Tibial nerve (tissue), 4 donors: ENCODE measurements around the gene BAIAP2L2. TPM values are rescaled to one million over a fixed set of nuclear protein-coding genes. Genes with fewer than 3 reads are reported as not detected.
"Not testable (repeated sequence)": the region's sequence is repeated elsewhere in the genome, so short reads cannot be mapped to it uniquely, and the experiment has no call there.

Source experiments
- DNase-seq, 2 donors: peaks; one replicate each; pipeline ENCODE4 v3.0.0-alpha.2; 2019; ENCODE audit warnings: low spot score in 2 of 2
- H3K27ac ChIP-seq, 4 donors: fragments of 200-600 bp; sonication (generic) in 3 of 4; one replicate each; pipeline ENCODE4 v1.5.1; 2017 to 2019; ENCODE audit warnings: mild to moderate bottlenecking in 1 of 4
- H3K27me3 ChIP-seq, 2 donors: fragments of 200-600 bp; sonication (generic) in 1 of 2; one replicate each; pipeline versions ENCODE4 v1.5.1 to v1.6.0; 2017 to 2019
- H3K36me3 ChIP-seq, 3 donors: fragments of 200-600 bp; sonication (generic); one replicate each; pipeline ENCODE4 v1.5.1; 2018 to 2019
- H3K4me1 ChIP-seq, 4 donors: fragments of 200-600 bp; sonication (generic) in 3 of 4; one replicate each; pipeline ENCODE4 v1.5.1; 2017 to 2019
- H3K4me3 ChIP-seq, 4 donors: fragments of 200-600 bp; sonication (generic) in 3 of 4; one replicate each; pipeline ENCODE4 v1.5.1; 2017 to 2019; ENCODE audit warnings: mild to moderate bottlenecking in 1 of 4, moderate library complexity in 1 of 4
- H3K9me3 ChIP-seq, 4 donors: fragments of 200-600 bp; sonication (generic) in 3 of 4; one replicate each; pipeline ENCODE4 v1.5.1; 2017 to 2019
- EP300 ChIP-seq, 2 donors: sonication (generic); formaldehyde crosslinking; IDR thresholded peaks; one replicate each; pipeline ENCODE4 v1.6.1; 2017; ENCODE audit warnings: antibody characterized with exemption in 2 of 2, mild to moderate bottlenecking in 1 of 2
- POLR2A ChIP-seq, 2 donors: fragments of 450-650 bp; IDR thresholded peaks; one replicate each; pipeline ENCODE4 v1.6.1; 2017; ENCODE audit warnings: antibody characterized with exemption in 2 of 2, mild to moderate bottlenecking in 2 of 2, moderate library complexity in 2 of 2
- WGBS, 2 donors: methylation state at CpG; one replicate each; pipeline ENCODE4 v1.1.5; 2018; 5-methylcytosine and 5-hydroxymethylcytosine counted together
- total RNA-seq, 4 donors: library from RNA; depleted of rRNA; stranded (reverse); fragments of >200 nt; gene quantifications; one replicate each; pipeline ENCODE4 v1.1.0, GENCODE V29; 2016
- TF ChIP-seq, protein P1 (sequence below), 5 experiments: fragments of 200-600 bp in 3 of 5; fragments of 450-650 bp in 2 of 5; sonication (generic) in 3 of 5; IDR thresholded peaks; one replicate each; pipeline ENCODE4 v1.5.1; 2016 to 2019; ENCODE audit warnings: antibody characterized with exemption in 5 of 5, mild to moderate bottlenecking in 3 of 5, moderate library complexity in 2 of 5

BAIAP2L2 gene
- total RNA-seq, 4 donors from 2014 or later: 1.3 to 2.7 (median 2.1) TPM; not detected in 1

- Histone ChIP-seq H3K36me3 (peaks cover 0 to 65% (median 0%) of the 10 kb centered on the region in 3 donors), H3K27ac (no peak overlapping the region), H3K27me3 (no peaks in the 10 kb centered on the region), H3K4me1 (no peaks in the 10 kb centered on the region), H3K9me3 (no peaks in the 10 kb centered on the region), H3K4me3 (no peak overlapping the region)
- DNase-seq: no peak
- TF ChIP-seq, protein P1, sequence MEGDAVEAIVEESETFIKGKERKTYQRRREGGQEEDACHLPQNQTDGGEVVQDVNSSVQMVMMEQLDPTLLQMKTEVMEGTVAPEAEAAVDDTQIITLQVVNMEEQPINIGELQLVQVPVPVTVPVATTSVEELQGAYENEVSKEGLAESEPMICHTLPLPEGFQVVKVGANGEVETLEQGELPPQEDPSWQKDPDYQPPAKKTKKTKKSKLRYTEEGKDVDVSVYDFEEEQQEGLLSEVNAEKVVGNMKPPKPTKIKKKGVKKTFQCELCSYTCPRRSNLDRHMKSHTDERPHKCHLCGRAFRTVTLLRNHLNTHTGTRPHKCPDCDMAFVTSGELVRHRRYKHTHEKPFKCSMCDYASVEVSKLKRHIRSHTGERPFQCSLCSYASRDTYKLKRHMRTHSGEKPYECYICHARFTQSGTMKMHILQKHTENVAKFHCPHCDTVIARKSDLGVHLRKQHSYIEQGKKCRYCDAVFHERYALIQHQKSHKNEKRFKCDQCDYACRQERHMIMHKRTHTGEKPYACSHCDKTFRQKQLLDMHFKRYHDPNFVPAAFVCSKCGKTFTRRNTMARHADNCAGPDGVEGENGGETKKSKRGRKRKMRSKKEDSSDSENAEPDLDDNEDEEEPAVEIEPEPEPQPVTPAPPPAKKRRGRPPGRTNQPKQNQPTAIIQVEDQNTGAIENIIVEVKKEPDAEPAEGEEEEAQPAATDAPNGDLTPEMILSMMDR (IDR thresholded peaks at IDR 0.05): no peak
- TF ChIP-seq EP300 (IDR thresholded peaks at IDR 0.05) (no peak), POLR2A (IDR thresholded peaks at IDR 0.05) (no peak)
- 90 to 95% methylated on average over 21 of the region's 21 CpGs for WGBS, 2 donors
Measured at GRCh38 chr22:38124236-38124974, 13.9 kb upstream of the BAIAP2L2 start.

GRCh38 chr22:38122616-38123015 lies 12.1 kb upstream of the BAIAP2L2 start:
- no peaks in the 10 kb centered on the region for H3K27me3 ChIP-seq
- no peaks in the 10 kb centered on the region for H3K9me3 ChIP-seq
- no peak overlapping the region for H3K27ac ChIP-seq
- TF ChIP-seq EP300 (IDR thresholded peaks at IDR 0.05) (no peak), POLR2A (IDR thresholded peaks at IDR 0.05) (no peak)
- TF ChIP-seq, protein P1 (IDR thresholded peaks at IDR 0.05): no peak
- H3K4me3 ChIP-seq: no peak overlapping the region
- no peak for DNase-seq
- no peaks in the 10 kb centered on the region for H3K4me1 ChIP-seq
- WGBS, 2 donors: 80 to 85% methylated on average over 6 of the region's 6 CpGs
- peaks cover 0 to 53% (median 0%) of the 10 kb centered on the region in 3 donors for H3K36me3 ChIP-seq

- no peak overlapping the region for H3K4me3 ChIP-seq
- H3K36me3 ChIP-seq: peaks cover 0 to 38% (median 0%) of the 10 kb centered on the region in 3 donors
- no peaks in the 10 kb centered on the region for H3K27me3 ChIP-seq
- no peaks in the 10 kb centered on the region for H3K4me1 ChIP-seq
- WGBS, 2 donors: 88 to 91% methylated on average over 24 to 25 of the region's 28 CpGs
- DNase-seq: no peak
- H3K27ac ChIP-seq: no peak overlapping the region
- no peak for TF ChIP-seq EP300 (IDR thresholded peaks at IDR 0.05)
- TF ChIP-seq, protein P1 (IDR thresholded peaks at IDR 0.05): no peak
- TF ChIP-seq POLR2A (IDR thresholded peaks at IDR 0.05): no peak
- H3K9me3 ChIP-seq: no peaks in the 10 kb centered on the region
Measured at GRCh38 chr22:38120359-38121110, 10.1 kb upstream of the BAIAP2L2 start.

DNA sequence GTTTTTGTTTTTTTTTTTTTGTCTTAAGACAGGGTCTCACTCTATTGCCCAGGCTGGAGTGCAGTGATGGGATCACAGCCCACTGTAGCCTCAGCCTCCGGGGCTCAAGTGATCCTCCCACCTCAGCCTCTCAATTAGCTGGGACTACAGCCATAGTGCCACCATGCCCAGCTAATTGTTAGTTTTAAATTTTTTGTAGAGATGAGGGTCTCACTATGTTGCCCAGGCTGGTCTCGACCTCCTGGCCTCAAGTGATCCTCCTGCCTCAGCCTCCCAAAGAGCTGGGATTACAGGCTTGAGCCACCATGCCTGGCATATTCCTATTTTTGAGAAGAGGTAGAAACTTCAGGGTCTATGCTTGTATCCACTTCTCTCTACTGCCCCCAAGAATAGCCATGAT lies 8.3 kb upstream of the BAIAP2L2 start:
- H3K27me3 ChIP-seq, DNase-seq, H3K4me1 ChIP-seq, H3K9me3 ChIP-seq, H3K27ac ChIP-seq, H3K4me3 ChIP-seq: not testable (repeated sequence)
- 98 to 100% methylated on average over 2 of the region's 2 CpGs for WGBS, 2 donors
- H3K36me3 ChIP-seq: peaks cover 0 to 31% (median 0%) of the 10 kb centered on the region in 3 donors

DNA sequence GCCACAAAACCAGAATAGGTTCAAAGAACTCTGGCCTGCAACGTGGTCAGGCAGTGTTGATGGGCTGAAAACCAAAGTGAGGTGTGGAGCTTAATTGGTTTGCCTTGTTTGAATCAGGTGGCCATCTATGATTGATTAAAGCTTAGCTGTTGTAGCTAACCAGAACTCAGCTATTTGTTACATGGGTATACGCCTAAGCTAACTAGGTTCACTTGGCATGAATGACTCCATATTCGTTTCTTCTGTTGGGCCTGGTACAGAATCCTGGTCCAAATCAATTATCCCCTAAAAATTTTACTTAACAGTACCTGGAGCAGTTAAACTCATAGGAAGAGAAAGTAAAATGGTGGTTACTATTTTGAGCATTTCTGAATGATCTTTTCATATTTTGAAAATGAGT lies 7.7 kb upstream of the BAIAP2L2 start:
- 88 to 90% methylated on average over 3 of the region's 3 CpGs for WGBS, 2 donors
- peaks cover 0 to 9% (median 3%) of the 10 kb centered on the region in 4 donors for H3K4me1 ChIP-seq
- H3K9me3 ChIP-seq: no peaks in the 10 kb centered on the region
- DNase-seq: no peak
- no peak overlapping the region for H3K27ac ChIP-seq
- H3K36me3 ChIP-seq: peaks cover 0 to 31% (median 0%) of the 10 kb centered on the region in 3 donors
- no peaks in the 10 kb centered on the region for H3K27me3 ChIP-seq
- H3K4me3 ChIP-seq: no peak overlapping the region
- TF ChIP-seq POLR2A (IDR thresholded peaks at IDR 0.05): no peak
- no peak for TF ChIP-seq EP300 (IDR thresholded peaks at IDR 0.05)
- TF ChIP-seq, protein P1 (IDR thresholded peaks at IDR 0.05): no peak

DNA sequence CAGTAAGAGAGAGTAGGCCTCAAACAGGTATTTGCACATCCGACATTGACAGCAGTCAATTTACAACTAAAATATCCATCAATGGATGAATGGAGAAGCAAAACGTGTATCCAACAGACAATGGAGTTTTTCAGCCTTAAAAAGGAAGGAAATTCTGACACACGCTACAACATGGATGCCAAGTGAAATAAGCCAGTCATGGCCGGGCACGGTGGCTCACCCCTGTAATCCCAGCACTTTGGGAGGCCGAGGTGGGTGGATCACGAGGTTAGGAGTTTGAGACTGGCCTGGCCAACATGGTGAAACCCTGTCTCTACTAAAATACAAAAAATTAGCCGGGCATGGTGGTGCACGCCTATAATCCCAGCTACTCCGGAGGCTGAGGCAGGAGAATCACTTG lies 7.1 kb upstream of the BAIAP2L2 start:
- H3K27ac ChIP-seq, H3K27me3 ChIP-seq, H3K4me1 ChIP-seq, H3K9me3 ChIP-seq, H3K4me3 ChIP-seq, DNase-seq: not testable (repeated sequence)
- H3K36me3 ChIP-seq: peaks cover 0 to 31% (median 0%) of the 10 kb centered on the region in 3 donors
- 85 to 87% methylated on average over 10 of the region's 10 CpGs for WGBS, 2 donors
